OCI-LY3 (cell line): ENCODE results near the gene ADARB2.

ENCODE experiments used
- CTCF ChIP-seq: fragments of 200-600, 300-600 bp; sonication (generic); IDR thresholded peaks from 2 replicates; pipeline ENCODE4 v1.5.1; 2014; ENCODE audit warnings: antibody characterized with exemption, low read length, low read depth
- EZH2phosphoT487 ChIP-seq: fragments of 200-600 bp; shearing (Covaris generic); IDR thresholded peaks from 2 replicates; pipeline ENCODE4 v1.6.1; 2018; ENCODE audit warnings: antibody characterized with exemption, mixed run types, low read depth

DNA sequence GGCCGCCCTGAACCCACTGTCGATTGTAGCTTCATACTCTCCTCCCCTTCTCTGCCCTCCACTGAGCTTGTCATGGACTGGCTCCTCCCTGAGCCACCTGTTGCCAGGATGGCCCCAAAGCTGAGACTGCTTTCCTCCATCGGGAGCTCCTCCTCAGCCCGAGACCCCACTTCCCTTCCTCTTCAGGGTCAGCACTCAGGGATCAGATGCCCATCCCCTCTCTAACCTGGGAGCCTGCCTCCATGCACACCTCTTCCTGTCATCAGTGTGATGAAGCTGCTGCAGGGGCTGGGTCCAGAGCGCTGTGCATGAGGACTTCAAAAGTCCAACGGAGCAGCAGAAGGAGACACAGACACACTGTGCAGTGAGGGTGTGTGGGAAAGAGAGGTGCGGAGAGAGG, 480.1 kb downstream of the ADARB2 start:
- no peak for TF ChIP-seq CTCF
- no peak for TF ChIP-seq EZH2phosphoT487
